GM13977 (cell line): ENCODE results near the gene SIRPG.
A peak's percentile ranks its signal among the peaks of the same experiment; 100 is the strongest.

ENCODE experiments used
- DNase-seq: peaks from one replicate; pipeline ENCODE4 v3.0.0; 2012; ENCODE audit warnings: low spot score
- in situ Hi-C: fragments of 300-500 bp; cut with MboI; formaldehyde crosslinking; loops from one replicate; pipeline ENCODE4 v1.12.0; 2022; ENCODE audit warnings: low sequenced_read_pairs, low pct_unique_long_range_greater_than_20kb, mixed read lengths, inconsistent platforms; ENCODE audit not compliant: unreplicated experiment
- TF ChIP-seq, protein P1 (sequence below): IDR thresholded peaks from 2 replicates; pipeline ENCODE4 v1.5.1; 2012; ENCODE audit warnings: mild to moderate bottlenecking, control low read depth; ENCODE audit not compliant: insufficient read depth; ENCODE audit errors: extremely low read depth, missing control alignments

The SIRPG gene

DNA sequence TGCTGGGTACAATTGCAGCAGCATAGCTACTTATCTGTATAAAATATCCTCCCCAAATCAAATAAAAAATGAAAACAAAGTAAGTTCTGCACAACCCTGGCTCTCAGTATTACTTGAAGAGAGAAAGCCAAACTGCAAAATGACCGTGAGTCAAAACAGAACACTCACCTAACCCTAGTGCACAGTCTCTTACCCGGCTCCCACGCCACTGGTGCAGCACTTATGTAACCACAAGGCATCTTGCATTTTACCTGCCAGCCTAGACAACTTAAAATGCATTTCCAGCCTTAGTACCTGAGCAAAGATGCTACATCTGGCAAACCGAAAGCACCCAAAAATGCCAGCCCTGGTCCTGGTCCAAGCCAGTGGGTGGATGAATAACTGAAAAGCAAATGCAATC, 25.4 kb downstream of the SIRPG start:
- in situ Hi-C loops, result no loop called here
- TF ChIP-seq, protein P1, sequence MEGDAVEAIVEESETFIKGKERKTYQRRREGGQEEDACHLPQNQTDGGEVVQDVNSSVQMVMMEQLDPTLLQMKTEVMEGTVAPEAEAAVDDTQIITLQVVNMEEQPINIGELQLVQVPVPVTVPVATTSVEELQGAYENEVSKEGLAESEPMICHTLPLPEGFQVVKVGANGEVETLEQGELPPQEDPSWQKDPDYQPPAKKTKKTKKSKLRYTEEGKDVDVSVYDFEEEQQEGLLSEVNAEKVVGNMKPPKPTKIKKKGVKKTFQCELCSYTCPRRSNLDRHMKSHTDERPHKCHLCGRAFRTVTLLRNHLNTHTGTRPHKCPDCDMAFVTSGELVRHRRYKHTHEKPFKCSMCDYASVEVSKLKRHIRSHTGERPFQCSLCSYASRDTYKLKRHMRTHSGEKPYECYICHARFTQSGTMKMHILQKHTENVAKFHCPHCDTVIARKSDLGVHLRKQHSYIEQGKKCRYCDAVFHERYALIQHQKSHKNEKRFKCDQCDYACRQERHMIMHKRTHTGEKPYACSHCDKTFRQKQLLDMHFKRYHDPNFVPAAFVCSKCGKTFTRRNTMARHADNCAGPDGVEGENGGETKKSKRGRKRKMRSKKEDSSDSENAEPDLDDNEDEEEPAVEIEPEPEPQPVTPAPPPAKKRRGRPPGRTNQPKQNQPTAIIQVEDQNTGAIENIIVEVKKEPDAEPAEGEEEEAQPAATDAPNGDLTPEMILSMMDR, result no peak
- peak; percentile 56 for DNase-seq

DNA sequence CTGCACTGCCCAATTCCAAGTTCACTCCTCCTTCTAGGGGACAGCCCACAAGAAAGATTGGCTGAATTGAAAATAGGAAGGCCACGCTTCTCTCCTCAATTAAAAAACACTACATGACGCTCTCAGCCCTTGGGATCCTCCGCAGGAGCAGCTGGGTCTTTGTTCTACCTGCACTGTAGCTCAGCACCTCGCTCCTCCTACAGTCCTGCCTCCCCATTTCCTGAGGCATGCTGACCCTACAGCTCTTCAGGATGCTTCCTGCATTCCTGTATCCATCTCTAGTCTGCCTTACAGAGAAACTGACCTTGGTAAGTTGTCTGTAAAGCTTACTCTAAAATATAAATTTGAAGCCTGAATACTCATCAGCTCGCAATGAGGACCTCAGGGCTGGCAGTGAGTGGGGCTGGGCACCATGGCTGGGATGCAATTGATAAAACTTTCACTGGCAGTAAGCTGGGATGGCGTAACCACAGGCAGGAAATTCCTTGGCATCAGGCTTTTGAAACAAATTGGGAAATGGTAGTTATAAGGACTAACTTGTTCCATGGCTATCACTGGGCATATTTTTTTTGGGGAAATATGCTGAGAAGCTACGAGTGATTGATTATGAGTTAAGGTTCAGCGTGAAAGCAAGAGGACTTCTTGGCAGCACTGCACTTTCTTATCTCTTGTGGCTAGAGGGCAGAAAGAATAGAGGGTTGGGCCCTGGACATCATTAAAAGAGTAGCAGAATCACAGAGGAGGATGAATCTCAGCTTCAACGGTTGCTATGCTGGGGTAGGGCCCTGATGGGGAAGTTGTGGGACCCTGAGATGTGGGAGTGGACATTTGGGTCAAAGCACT, 26.0 kb downstream of the SIRPG start:
- in situ Hi-C loops, result no loop called here
- TF ChIP-seq, protein P1, result no peak
- DNase-seq, result no peak

DNA sequence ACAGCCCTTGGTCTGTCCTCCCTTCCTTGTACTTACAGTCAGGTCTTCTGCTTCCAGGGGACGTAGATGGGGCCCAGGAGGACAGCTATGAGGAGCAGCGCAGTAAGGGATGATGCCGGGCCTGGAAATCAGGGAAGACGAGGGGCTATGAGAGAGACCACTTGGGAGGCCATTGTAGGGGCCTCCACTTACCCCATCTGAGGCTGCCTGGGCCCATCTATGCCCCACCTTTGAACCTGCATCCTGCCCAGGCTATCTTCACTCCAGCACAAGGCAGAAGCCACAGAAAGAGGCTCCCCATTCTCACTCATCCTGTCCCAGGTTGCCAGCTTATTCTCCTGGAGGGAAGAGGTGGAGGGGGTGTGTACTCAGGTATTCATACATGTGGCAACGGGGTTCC, 27.4 kb downstream of the SIRPG start:
- TF ChIP-seq, protein P1, result no peak
- DNase-seq, result no peak
- in situ Hi-C loops, result no loop called here

DNA sequence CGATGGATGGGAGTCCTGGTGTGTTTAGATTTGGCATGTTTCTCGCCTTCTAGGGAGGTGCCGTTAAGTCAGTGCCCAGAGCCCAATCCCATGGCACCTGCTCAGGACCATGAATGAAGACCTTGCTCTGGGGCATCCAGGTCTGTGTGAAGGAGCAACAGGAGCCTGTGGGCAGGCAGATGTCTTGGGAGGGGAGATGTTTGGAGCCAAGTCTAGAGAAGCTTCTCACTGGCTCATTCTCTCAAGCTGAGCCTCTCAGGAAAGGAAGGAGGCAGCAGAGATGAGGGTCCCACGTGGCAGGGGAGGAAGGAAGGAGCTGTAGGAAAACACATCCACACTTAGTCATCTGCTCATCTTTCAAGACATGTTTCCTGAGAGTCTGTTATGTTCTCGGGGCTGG, 28.3 kb downstream of the SIRPG start:
- DNase-seq, result no peak
- TF ChIP-seq, protein P1, result no peak
- in situ Hi-C loops, result no loop called here

DNA sequence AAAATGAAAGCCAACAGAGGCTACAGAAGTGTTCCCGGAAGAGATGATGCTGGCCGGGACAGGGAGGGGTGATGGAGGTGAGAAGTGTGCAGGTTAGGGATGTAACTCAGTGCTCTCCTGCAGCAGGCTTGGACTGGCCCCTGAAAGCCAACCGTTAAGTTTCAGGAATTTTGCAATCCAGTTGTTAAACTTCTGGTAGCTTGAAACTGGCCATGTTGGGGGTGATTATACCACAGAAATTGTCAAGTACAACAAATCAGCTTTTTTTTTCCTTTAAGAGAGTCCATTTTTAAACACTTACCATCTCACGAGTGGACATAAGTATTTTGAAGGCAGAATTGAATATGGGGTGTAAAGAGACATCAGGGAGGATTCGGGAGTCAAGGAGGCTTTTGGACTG, 29.0 kb downstream of the SIRPG start:
- TF ChIP-seq, protein P1, result no peak
- DNase-seq, result no peak
- in situ Hi-C loops, result no loop called here

DNA sequence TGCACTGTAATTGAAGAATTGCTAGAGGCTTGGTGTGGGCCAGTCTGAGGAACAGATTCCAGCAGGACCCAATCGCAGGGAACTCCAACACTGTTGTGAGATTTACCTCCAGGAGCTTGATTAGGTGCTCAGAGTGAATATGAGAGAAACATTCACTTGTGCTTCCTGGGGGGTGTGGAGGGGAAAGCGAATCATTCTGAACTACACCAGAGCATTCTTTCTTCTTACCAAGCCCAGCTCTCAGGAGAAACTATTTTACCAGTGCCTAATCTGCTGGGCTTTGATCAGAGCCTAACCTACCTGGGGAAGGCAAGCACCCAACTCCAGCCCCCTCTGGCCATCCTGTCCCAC, 30.4 kb downstream of the SIRPG start:
- no peak for DNase-seq
- TF ChIP-seq, protein P1, result no peak
- in situ Hi-C loops, result no loop called here
